ENCODE results near the gene FIZ1. TPM values are rescaled to one million over a fixed set of nuclear protein-coding genes. Genes with fewer than 3 reads are reported as not detected.

Gene FIZ1
- total and polyA plus RNA-seq, 2 experiments from 2014 or later: 12.8 to 18.7 TPM

- Histone ChIP-seq H3K27ac (peak overlapping the region; percentile 97), H3K4me1 (ENCODE audit: low read depth) (peaks cover 16% of the 10 kb centered on the region), H3K27me3 (no peaks in the 10 kb centered on the region), H3K4me3 (peak overlapping the region; percentile 94), H3K36me3 (no peaks in the 10 kb centered on the region), H3K9me3 (ENCODE audit: low read depth) (no peaks in the 10 kb centered on the region)
- DNase-seq (ENCODE audit: low read depth in 1 of 2, low spot score in 1 of 2): no peak
- TF ChIP-seq, protein P1, sequence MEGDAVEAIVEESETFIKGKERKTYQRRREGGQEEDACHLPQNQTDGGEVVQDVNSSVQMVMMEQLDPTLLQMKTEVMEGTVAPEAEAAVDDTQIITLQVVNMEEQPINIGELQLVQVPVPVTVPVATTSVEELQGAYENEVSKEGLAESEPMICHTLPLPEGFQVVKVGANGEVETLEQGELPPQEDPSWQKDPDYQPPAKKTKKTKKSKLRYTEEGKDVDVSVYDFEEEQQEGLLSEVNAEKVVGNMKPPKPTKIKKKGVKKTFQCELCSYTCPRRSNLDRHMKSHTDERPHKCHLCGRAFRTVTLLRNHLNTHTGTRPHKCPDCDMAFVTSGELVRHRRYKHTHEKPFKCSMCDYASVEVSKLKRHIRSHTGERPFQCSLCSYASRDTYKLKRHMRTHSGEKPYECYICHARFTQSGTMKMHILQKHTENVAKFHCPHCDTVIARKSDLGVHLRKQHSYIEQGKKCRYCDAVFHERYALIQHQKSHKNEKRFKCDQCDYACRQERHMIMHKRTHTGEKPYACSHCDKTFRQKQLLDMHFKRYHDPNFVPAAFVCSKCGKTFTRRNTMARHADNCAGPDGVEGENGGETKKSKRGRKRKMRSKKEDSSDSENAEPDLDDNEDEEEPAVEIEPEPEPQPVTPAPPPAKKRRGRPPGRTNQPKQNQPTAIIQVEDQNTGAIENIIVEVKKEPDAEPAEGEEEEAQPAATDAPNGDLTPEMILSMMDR (IDR thresholded peaks at IDR 0.05; ENCODE audit: low read depth, low read length): no peak
These were observed 7.5 kb upstream of the FIZ1 start for GRCh38 chr19:55606817-55607216.

- Histone ChIP-seq H3K4me1 (ENCODE audit: low read depth) (peaks cover 12% of the 10 kb centered on the region), H3K27me3 (no peaks in the 10 kb centered on the region), H3K9me3 (ENCODE audit: low read depth) (no peaks in the 10 kb centered on the region), H3K27ac (peak overlapping the region; percentile 97), H3K4me3 (peak overlapping the region; percentile 94), H3K36me3 (no peaks in the 10 kb centered on the region)
- DNase-seq (ENCODE audit: low read depth in 1 of 2, low spot score in 1 of 2): no peak
- TF ChIP-seq, protein P1 (IDR thresholded peaks at IDR 0.05; ENCODE audit: low read depth, low read length): no peak
These were observed 7.1 kb upstream of the FIZ1 start for GRCh38 chr19:55606471-55606787.

DNA sequence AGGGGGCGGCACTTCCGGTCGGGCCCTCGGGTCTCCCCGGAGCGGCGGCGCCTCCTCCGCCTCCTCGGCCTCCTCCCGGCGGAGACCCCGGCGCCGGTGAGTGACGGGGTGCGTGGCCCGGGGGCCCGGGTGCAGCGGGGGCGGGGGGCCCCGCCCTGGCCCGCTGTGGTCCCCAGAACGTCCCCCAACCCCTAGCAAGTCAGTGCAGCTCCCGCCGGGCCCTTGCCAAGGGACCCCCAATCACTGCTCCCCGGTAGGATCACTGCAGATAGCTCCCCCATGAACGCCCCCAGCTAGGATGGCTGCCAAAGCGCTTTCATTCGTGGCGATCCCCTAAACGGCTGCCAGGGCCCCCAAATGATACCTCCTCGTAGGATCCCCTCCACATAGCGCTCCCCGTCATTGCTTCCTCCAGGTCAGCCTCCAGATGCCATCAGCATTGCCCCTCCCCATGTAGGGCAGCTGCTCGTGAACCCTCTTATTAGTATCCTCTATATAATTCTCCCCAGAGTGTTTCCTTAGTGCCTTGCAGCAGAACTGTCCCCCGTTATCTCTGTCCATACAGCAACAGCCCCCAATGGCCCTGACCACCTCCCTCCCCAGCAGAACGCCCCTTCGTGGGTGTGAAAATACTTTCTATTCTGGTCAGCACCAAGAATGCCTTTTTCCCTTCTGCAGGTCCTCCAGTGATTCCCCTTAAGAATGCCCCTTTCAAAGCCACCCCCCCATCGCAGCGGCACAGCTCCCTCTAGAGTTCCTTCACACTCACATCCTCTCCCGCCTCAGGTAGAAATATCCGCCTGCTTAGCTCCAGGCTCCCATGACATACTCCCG, 6.5 kb upstream of the FIZ1 start, which contains the start of gene ZNF865:
Gene ZNF865 (plus strand): TSS at position 11 of the 834 bp plus-strand sequence. CDS start 7,972 bp downstream, outside the sequence.
- Histone ChIP-seq H3K27me3 (no peaks in the 10 kb centered on the region), H3K4me3 (peak within 1 kb of the TSS; percentile 94), H3K27ac (peak within 1 kb of the TSS; percentile 97), H3K9me3 (ENCODE audit: low read depth) (no peaks in the 10 kb centered on the region), H3K4me1 (ENCODE audit: low read depth) (peaks cover 6% of the 10 kb centered on the region), H3K36me3 (no peaks in the 10 kb centered on the region)
- TF ChIP-seq, protein P1 (IDR thresholded peaks at IDR 0.05; ENCODE audit: low read depth, low read length): peak; percentile 78
- peak; percentile 90 to 92 for DNase-seq (ENCODE audit: low read depth in 1 of 2, low spot score in 1 of 2)

GRCh38 chr19:55605207-55605636, 5.9 kb upstream of the FIZ1 start:
- Histone ChIP-seq H3K9me3 (ENCODE audit: low read depth) (no peaks in the 10 kb centered on the region), H3K4me1 (ENCODE audit: low read depth) (peaks cover 6% of the 10 kb centered on the region), H3K27ac (peak overlapping the region; percentile 97), H3K4me3 (peak overlapping the region; percentile 94), H3K36me3 (no peaks in the 10 kb centered on the region), H3K27me3 (no peaks in the 10 kb centered on the region)
- DNase-seq (ENCODE audit: low read depth in 1 of 2, low spot score in 1 of 2): peak; percentile 98 to 99
- TF ChIP-seq, protein P1 (IDR thresholded peaks at IDR 0.05; ENCODE audit: low read depth, low read length): no peak

GRCh38 chr19:55603581-55604292, 4.4 kb upstream of the FIZ1 start:
- TF ChIP-seq, protein P1 (IDR thresholded peaks at IDR 0.05; ENCODE audit: low read depth, low read length): no peak
- no peak overlapping the region for H3K4me3 ChIP-seq
- no peaks in the 10 kb centered on the region for H3K9me3 ChIP-seq (ENCODE audit: low read depth)
- peaks cover 6% of the 10 kb centered on the region for H3K4me1 ChIP-seq (ENCODE audit: low read depth)
- no peaks in the 10 kb centered on the region for H3K36me3 ChIP-seq
- no peaks in the 10 kb centered on the region for H3K27me3 ChIP-seq
- no peak for DNase-seq (ENCODE audit: low read depth in 1 of 2, low spot score in 1 of 2)
- H3K27ac ChIP-seq: peak overlapping the region; percentile 97
